GM18526 (cell line): ENCODE results near the gene LYRM4.

Source experiments
- POLR2A ChIP-seq: IDR thresholded peaks from 3 replicates; pipeline ENCODE4 v1.6.1; 2011; ENCODE audit not compliant: insufficient read length; ENCODE audit errors: extremely low read depth

The LYRM4 gene

GRCh38 chr6:5266423-5266822 lies 5.7 kb upstream of the LYRM4 start:
- no peak for TF ChIP-seq POLR2A

GRCh38 chr6:5261545-5262109 lies 877 bp upstream of the LYRM4 start:
- peak; percentile 26 for TF ChIP-seq POLR2A

GRCh38 chr6:5260111-5260620 lies 584 bp downstream of the LYRM4 start:
- TF ChIP-seq POLR2A = peak; percentile 17

- TF ChIP-seq POLR2A = no peak
These were observed 1.3 kb downstream of the LYRM4 start for GRCh38 chr6:5259428-5259827.

GRCh38 chr6:5257400-5257799 lies 3.4 kb downstream of the LYRM4 start:
- TF ChIP-seq POLR2A = no peak

GRCh38 chr6:5256952-5257351 lies 3.8 kb downstream of the LYRM4 start:
- no peak for TF ChIP-seq POLR2A

- no peak for TF ChIP-seq POLR2A
These were observed 9.8 kb downstream of the LYRM4 start for GRCh38 chr6:5250911-5251310.

- no peak for TF ChIP-seq POLR2A
These were observed 10.3 kb downstream of the LYRM4 start for GRCh38 chr6:5250451-5250850.

GRCh38 chr6:5249451-5250122 lies 11.2 kb downstream of the LYRM4 start:
- TF ChIP-seq POLR2A = no peak

- no peak for TF ChIP-seq POLR2A
These were observed 12.2 kb downstream of the LYRM4 start for GRCh38 chr6:5248302-5249098.

GRCh38 chr6:5247201-5247600 lies 13.5 kb downstream of the LYRM4 start:
- TF ChIP-seq POLR2A = no peak

- TF ChIP-seq POLR2A = no peak
These were observed 14.3 kb downstream of the LYRM4 start for GRCh38 chr6:5246141-5247097.

GRCh38 chr6:5243069-5243468 lies 17.7 kb downstream of the LYRM4 start:
- no peak for TF ChIP-seq POLR2A

GRCh38 chr6:5241252-5241651 lies 19.5 kb downstream of the LYRM4 start:
- TF ChIP-seq POLR2A = no peak

GRCh38 chr6:5238336-5238735 lies 22.4 kb downstream of the LYRM4 start:
- no peak for TF ChIP-seq POLR2A
